GM19238 (cell line): ENCODE measurements around the gene NONO.
"Not testable (repeated sequence)": the region's sequence is repeated elsewhere in the genome, so short reads cannot be mapped to it uniquely, and the experiment has no call there.

Source experiments
- DNase-seq: peaks from one replicate; pipeline ENCODE4 v3.0.0; 2011; ENCODE audit warnings: low spot score; ENCODE audit not compliant: insufficient read length

NONO gene

GRCh38 chrX:71282514-71283402 is 677 bp upstream of the NONO start:
- no peak for DNase-seq

DNA sequence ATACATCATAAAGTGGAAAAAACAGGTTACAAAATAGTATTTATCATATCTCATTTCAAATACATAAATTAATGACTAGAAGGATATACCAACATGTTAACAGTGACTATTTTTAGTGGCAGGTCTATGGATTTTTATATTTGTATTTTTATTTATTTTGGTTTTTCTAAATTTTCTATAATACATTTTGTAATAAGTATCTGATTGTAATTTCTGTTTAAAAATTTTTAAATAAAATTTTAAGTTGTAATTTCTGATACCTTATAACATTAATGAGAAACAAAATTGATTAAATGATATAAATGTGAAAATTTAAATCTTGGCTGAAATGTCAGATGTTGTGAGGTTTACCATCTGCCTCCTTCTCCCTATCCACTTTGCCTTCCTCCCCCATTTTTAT is 2.5 kb downstream of the NONO start:
- no peak for DNase-seq

DNA sequence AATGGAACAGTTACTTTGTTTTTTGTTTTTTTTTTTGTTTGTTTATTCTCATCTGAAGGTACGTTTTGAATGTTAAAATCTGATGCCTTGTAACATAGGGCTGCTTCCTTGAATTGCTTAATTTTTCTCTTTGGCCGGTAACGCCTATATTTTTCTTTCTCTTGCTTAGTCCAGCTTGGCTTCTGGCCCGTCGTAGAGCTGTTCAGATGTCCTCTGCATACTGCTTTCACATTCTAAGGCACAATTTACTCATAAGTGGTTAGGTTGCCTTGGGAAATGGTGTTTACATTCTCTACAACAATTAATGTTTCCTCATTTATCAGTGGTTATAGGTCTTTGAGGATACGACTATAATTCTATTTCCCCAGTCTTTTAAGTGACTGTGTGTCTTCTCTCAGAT is 7.9 kb downstream of the NONO start:
- no peak for DNase-seq

GRCh38 chrX:71292669-71293365 is 9.4 kb downstream of the NONO start:
- DNase-seq: no peak

GRCh38 chrX:71296806-71297205 is 13.4 kb downstream of the NONO start:
- DNase-seq: no peak

DNA sequence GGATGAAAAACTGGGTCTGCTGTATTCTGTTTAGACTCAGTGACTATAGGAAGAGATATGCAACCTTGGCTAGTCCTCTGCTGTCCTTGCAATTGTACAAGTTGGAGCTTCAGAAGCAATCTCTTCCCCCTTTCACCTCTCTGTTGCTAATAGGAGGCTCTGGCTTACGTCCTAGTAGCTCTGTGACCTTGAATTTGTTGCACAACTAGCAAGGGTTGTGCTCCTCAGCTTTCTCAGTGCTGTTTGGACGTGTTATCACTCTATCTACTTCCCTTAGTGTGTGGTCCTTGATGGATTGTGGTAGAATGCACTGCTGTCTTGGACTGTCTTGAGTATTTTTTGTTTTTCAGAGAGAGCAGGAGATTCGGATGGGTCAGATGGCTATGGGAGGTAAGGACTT is 14.7 kb downstream of the NONO start:
- no peak for DNase-seq

DNA sequence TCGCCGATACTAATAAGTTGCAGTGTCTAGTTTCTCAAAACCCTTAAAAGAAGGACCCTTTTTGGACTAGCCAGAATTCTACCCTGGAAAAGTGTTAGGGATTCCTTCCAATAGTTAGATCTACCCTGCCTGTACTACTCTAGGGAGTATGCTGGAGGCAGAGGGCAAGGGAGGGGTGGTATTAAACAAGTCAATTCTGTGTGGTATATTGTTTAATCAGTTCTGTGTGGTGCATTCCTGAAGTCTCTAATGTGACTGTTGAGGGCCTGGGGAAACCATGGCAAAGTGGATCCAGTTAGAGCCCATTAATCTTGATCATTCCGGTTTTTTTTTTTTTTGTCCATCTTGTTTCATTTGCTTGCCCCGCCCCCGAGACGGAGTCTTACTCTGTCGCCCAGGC is 16.6 kb downstream of the NONO start:
- DNase-seq: not testable (repeated sequence)

DNA sequence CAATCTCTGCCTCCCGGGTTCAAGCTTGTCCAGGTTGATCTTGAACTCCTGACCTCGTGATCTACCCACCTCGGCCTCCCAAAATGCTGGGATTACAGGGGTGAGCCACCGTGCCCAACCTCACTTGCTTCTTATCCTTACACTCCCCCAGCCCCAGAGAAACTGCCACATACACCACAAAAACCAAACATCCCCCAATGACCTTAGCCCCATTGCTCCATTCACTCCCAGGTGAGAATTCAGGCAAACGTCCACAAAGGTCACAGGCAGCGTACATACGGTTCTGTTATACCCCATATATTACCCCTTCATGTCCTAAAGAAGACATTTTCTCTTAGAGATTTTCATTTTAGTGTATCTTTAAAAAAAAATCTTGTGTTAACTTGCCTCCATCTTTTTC is 17.1 kb downstream of the NONO start:
- not testable (repeated sequence) for DNase-seq

GRCh38 chrX:71301195-71301924 is 17.9 kb downstream of the NONO start, which contains the start of gene ITGB1BP2:
Gene ITGB1BP2 (plus strand): TSS chrX:71301750. CDS start chrX:71301807, 57 bp downstream.
- no peak for DNase-seq

DNA sequence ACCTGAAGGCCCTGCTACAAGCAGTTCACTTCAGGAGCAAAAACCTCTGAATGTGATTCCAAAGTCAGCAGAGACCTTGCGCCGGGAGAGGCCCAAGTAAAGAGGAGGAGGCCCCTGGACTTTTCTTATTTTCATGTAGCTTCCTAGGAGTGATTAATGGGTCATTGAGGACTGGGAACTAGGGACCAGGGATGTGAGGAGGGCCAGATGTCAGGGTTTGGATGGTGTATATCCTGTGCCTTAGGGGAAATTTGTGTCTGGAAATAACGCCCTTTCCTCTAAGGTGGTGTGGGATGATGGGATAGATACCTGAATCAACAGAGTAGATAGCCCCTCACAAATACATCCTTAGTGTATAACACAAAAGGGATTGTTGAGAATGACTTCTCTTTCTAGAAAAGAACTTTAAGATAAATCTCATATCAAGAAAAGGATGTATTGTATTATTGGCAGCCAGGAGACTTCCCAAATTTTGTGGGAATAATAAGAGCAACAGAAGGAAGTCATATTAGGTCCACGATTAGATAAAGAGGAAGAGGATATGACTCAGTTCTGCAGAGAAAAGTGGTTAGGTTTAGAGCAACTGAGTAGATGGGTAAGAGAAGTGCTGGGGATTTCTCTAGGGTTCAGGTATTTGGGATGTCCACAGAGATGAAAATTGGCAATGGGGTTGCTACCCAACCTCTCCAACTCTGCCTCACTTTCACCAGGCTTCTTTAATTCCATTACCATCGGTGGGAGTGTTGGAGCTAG is 19.2 kb downstream of the NONO start:
- no peak for DNase-seq

- no peak for DNase-seq
Observed at GRCh38 chrX:71304561-71304960, 21.1 kb downstream of the NONO start.

DNA sequence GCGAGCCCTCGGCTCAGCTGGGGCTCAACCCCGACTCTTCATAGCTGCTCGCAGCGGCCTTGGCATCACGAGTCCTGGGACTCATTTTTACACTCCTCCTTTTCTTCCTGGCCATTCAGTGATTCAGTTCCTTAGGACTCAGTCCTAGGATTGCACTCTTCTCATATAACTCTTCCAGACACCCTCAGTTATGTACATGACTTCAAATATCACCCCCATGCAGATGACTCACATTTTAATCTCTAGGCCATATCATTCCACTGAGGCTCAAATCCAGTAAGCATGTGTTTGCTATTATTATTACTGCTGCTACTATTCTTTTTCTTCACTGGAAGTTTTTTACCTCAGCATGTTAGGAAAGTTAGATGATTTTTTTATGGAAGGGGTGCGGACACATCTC is 32.5 kb downstream of the NONO start:
- no peak for DNase-seq

GRCh38 chrX:71316959-71317358 is 33.5 kb downstream of the NONO start:
- DNase-seq: not testable (repeated sequence)

GRCh38 chrX:71320126-71320525 is 36.7 kb downstream of the NONO start:
- no peak for DNase-seq

DNA sequence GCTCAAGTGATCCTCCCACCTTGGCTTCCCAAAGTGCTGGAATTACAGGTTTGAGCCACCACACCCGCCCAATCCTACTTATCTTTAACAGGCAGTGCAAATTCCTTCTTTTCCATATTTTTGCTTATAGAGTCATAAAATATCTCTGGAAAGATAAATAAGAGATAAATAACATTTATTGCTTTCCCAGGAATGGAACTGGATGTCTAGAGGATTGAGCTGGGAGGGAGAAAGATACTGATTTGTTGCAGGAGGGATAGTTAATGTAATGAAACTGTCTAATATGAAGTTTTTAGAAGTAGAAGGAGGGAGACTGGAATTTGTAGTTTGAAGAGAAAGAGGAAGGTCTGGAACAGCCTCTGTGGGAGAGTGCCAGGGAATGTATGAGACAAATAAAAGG is 38.3 kb downstream of the NONO start:
- no peak for DNase-seq

DNA sequence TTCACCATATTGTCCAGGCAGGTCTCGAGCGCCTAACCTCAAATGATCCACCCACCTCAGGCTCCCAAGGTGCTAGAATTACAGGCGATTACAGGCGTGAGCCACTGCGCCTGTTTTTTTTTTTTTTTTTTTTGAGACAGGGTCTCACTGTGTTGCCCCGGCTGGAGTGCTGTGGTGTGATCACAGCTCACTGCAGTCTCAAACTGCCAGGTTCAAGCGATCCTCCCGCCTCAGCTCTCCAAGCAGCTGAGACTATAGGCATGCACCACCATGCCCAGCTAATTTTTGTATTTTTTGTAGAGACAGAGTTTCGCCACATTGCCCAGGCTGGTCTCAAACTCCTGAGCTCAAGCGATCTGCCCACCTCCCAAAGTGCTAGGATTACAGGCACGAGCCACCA is 41.0 kb downstream of the NONO start:
- DNase-seq: not testable (repeated sequence)

DNA sequence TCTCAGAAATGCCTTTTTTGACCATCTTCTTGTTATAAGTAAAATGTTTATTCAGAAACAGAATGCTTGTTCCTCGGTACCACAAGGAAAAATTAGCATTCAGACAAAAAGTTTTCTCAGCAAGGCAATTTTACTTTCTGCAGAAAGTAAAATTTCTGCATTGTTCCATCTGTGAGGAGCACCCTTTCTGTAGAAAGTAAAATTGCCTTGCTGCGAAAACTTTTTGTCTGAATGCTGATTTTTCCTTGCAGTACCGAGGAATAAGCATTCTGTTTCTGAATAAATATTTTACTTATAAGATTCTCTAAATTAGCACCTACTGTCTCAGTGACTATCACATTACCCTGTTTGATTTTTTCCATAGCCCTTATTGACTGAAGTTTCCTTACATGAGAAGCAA is 43.0 kb downstream of the NONO start:
- no peak for DNase-seq

GRCh38 chrX:71349151-71349665 is 65.8 kb downstream of the NONO start:
- DNase-seq: not testable (repeated sequence)

DNA sequence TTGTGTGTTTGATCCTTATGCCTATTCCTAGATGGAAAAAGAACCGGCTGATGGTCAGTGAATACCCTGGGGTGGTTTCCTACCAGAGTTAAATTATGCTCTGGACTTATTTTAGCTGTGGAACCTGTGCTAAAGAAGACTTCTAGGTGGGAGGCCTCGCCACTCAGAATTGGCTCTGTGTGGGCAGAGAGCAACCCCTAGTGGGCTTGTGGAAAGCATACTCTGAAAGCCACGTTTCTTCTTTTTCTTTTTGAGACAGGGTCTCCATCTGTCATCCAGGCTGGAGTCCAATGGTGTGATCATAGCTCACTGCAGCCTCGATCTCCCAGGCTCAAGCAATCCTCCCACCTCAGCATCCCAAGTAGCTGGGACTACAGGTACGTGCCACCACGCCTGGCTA is 66.4 kb downstream of the NONO start:
- DNase-seq: not testable (repeated sequence)
